Trophoblast cell (in vitro differentiated cells and primary cell): ENCODE results near the gene PELI1.
A peak's percentile ranks its signal among the peaks of the same experiment; 100 is the strongest.

Experiments
- DNase-seq, 2 donors: peaks; one replicate each; pipeline ENCODE4 v3.0.0-alpha.2; 2016
- H2AFZ ChIP-seq: 2 replicates; pipeline ENCODE4 v1.6.1; 2013; ENCODE audit warnings: low read length, moderate library complexity, mild to moderate bottlenecking; ENCODE audit not compliant: insufficient read depth, poor library complexity
- H2AK5ac ChIP-seq: 2 replicates; pipeline ENCODE4 v1.6.1; 2013; ENCODE audit warnings: mild to moderate bottlenecking, low read length
- H2BK120ac ChIP-seq: 2 replicates; pipeline ENCODE4 v1.6.1; 2013; ENCODE audit warnings: low read length, mild to moderate bottlenecking, moderate library complexity; ENCODE audit not compliant: insufficient read depth, poor library complexity
- H2BK12ac ChIP-seq: 2 replicates; pipeline ENCODE4 v1.6.1; 2013; ENCODE audit warnings: mild to moderate bottlenecking, low read length, moderate library complexity
- H2BK5ac ChIP-seq: 2 replicates; pipeline ENCODE4 v1.6.1; 2013; ENCODE audit warnings: low read length, low read depth, moderate library complexity, mild to moderate bottlenecking; ENCODE audit not compliant: poor library complexity
- H3K14ac ChIP-seq: 2 replicates; pipeline ENCODE4 v1.6.1; 2013; ENCODE audit warnings: mild to moderate bottlenecking, low read length
- H3K18ac ChIP-seq: 2 replicates; pipeline ENCODE4 v1.6.1; 2013; ENCODE audit warnings: mild to moderate bottlenecking, low read length
- H3K23ac ChIP-seq: 2 replicates; pipeline ENCODE4 v1.6.1; 2013; ENCODE audit warnings: low read length
- H3K27ac ChIP-seq: 2 replicates; pipeline ENCODE4 v1.5.1; 2013; ENCODE audit warnings: low read depth, mild to moderate bottlenecking, inconsistent platforms, low read length, moderate library complexity
- H3K27me3 ChIP-seq: 2 replicates; pipeline ENCODE4 v1.6.1; 2013; ENCODE audit warnings: inconsistent platforms, mild to moderate bottlenecking, low read length, moderate library complexity; ENCODE audit not compliant: insufficient read depth
- H3K36me3 ChIP-seq, 2 experiments: 1 replicate in 1 of 2; 2 replicates in 1 of 2; pipeline ENCODE4 v1.6.1; 2013; ENCODE audit warnings: low read length in 2 of 2, mild to moderate bottlenecking in 2 of 2, moderate library complexity in 1 of 2; ENCODE audit not compliant: insufficient read depth in 2 of 2, control insufficient read depth in 1 of 2
- H3K4ac ChIP-seq: 2 replicates; pipeline ENCODE4 v1.6.1; 2013; ENCODE audit warnings: low read depth, mild to moderate bottlenecking, low read length, moderate library complexity
- H3K4me1 ChIP-seq, 2 experiments: 1 replicate in 1 of 2; 2 replicates in 1 of 2; pipeline ENCODE4 v1.6.1; 2013; ENCODE audit warnings: low read length in 2 of 2, mild to moderate bottlenecking in 2 of 2, moderate library complexity in 1 of 2; ENCODE audit not compliant: insufficient read depth in 2 of 2, control insufficient read depth in 1 of 2
- H3K4me2 ChIP-seq: 2 replicates; pipeline ENCODE4 v1.6.1; 2013; ENCODE audit warnings: inconsistent platforms, mild to moderate bottlenecking, low read length, moderate library complexity
- H3K4me3 ChIP-seq: 2 replicates; pipeline ENCODE4 v1.5.1; 2013; ENCODE audit warnings: mild to moderate bottlenecking, low read depth, low read length, inconsistent platforms
- H3K79me1 ChIP-seq: one replicate; pipeline ENCODE4 v1.6.1; 2013; ENCODE audit warnings: low read length
- H3K79me2 ChIP-seq: 2 replicates; pipeline ENCODE4 v1.6.1; 2013; ENCODE audit warnings: low read length, mild to moderate bottlenecking; ENCODE audit not compliant: control insufficient read depth, insufficient read depth, poor library complexity
- H3K9ac ChIP-seq: 2 replicates; pipeline ENCODE4 v1.6.1; 2013; ENCODE audit warnings: mild to moderate bottlenecking, low read length
- H3K9me3 ChIP-seq: 2 replicates; pipeline ENCODE4 v1.6.1; 2013; ENCODE audit warnings: low read depth, mild to moderate bottlenecking, control low read depth, inconsistent platforms, low read length; ENCODE audit not compliant: insufficient read depth
- H4K12ac ChIP-seq: 2 replicates; pipeline ENCODE4 v1.6.1; 2013; ENCODE audit warnings: low read depth, mild to moderate bottlenecking, low read length, moderate library complexity
- H4K8ac ChIP-seq: 2 replicates; pipeline ENCODE4 v1.6.1; 2013; ENCODE audit warnings: low read depth, mild to moderate bottlenecking, low read length, moderate library complexity
- H4K91ac ChIP-seq: one replicate; pipeline ENCODE4 v1.6.1; 2013; ENCODE audit warnings: low read depth, mild to moderate bottlenecking, low read length, moderate library complexity
- WGBS: extraction: QIAGEN DNeasy Blood & Tissue Kit; methylation state at CpG from one replicate; pipeline ENCODE4 v1.1.7; 2013; ENCODE audit warnings: missing lambda C conversion rate; ENCODE audit not compliant: insufficient read length, insufficient coverage; ENCODE audit errors: extremely low coverage; 5-methylcytosine and 5-hydroxymethylcytosine counted together

PELI1 gene

GRCh38 chr2:64062840-64063239 lies 81.4 kb downstream of the PELI1 start:
- H3K9me3 ChIP-seq = no peaks in the 10 kb centered on the region
- H3K79me2 ChIP-seq = no peaks in the 10 kb centered on the region
- H3K4me3 ChIP-seq = no peak overlapping the region
- no peak overlapping the region for H2AFZ ChIP-seq
- H2BK12ac ChIP-seq = no peak overlapping the region
- H2BK120ac ChIP-seq = peak overlapping the region; percentile 24
- H3K4me2 ChIP-seq = no peak overlapping the region
- H3K27me3 ChIP-seq = no peaks in the 10 kb centered on the region
- no peak overlapping the region for H2BK5ac ChIP-seq
- no peak overlapping the region for H3K9ac ChIP-seq
- H3K4ac ChIP-seq = no peak overlapping the region
- H3K79me1 ChIP-seq = peaks cover 4% of the 10 kb centered on the region
- H3K27ac ChIP-seq = no peak overlapping the region
- H4K12ac ChIP-seq = no peak overlapping the region
- no peaks in the 10 kb centered on the region for H3K36me3 ChIP-seq
- H3K23ac ChIP-seq = no peak overlapping the region
- H3K18ac ChIP-seq = no peak overlapping the region
- no peak overlapping the region for H3K14ac ChIP-seq
- no peak overlapping the region for H4K91ac ChIP-seq
- DNase-seq = peak; percentile 35 to 54
- peaks cover 7 to 17% of the 10 kb centered on the region in 2 experiments for H3K4me1 ChIP-seq
- H4K8ac ChIP-seq = no peak overlapping the region
- H2AK5ac ChIP-seq = no peak overlapping the region

DNA sequence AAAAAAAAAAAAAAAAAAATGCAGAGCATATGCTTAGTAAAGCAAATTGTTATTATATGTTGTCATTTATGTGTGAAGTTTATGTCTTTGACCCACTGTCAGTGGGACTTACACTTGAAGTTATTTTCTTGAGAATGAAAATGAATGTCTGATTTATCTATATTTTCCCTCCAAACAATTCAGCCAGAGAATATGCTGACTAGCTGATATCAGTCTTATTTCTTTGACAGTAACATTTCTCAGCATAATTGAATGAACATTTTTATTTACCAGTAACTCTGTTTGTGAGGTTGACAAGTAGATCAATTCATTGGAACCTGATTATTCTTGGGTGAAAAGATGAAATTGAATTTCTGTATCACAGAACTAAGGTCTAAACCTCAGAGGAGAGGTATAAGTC lies 85.0 kb downstream of the PELI1 start:
- Histone ChIP-seq H3K14ac (no peak overlapping the region), H3K9me3 (no peaks in the 10 kb centered on the region), H2BK5ac (no peak overlapping the region), H3K4me2 (no peak overlapping the region), H2AFZ (no peak overlapping the region), H2BK120ac (no peak overlapping the region), H3K4me1 (peaks cover under 1 to 6% of the 10 kb centered on the region in 2 experiments), H3K4me3 (no peak overlapping the region), H3K27ac (no peak overlapping the region), H3K27me3 (no peaks in the 10 kb centered on the region), H3K79me1 (no peaks in the 10 kb centered on the region), H4K91ac (no peak overlapping the region), H3K79me2 (no peaks in the 10 kb centered on the region), H3K18ac (no peak overlapping the region), H3K4ac (no peak overlapping the region), H3K23ac (no peak overlapping the region), H2BK12ac (no peak overlapping the region), H4K8ac (no peak overlapping the region), H3K9ac (no peak overlapping the region), H2AK5ac (no peak overlapping the region), H3K36me3 (no peaks in the 10 kb centered on the region), H4K12ac (no peak overlapping the region)
- peak in 1 of 2 donors; percentile 59 for DNase-seq

DNA sequence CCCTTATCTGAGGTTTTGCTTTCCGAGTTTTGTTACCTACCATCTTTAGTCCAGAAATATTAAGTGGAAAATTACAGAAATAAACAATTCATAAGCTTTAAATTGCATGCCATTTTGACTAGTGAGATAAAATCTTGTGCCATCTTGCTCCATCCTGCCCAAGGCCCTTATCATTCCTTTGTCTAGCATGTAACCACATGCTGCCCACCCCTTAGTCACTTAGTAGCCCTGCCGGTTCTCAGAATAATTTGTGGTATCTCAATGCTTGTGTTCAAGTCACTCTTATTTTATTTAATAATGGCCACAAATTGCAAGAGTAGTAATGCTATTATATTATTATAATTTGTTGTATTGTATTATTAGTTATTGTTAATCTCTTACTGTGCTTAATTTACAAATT lies 88.2 kb downstream of the PELI1 start:
- no peak overlapping the region for H2AFZ ChIP-seq
- no peak overlapping the region for H2BK5ac ChIP-seq

DNA sequence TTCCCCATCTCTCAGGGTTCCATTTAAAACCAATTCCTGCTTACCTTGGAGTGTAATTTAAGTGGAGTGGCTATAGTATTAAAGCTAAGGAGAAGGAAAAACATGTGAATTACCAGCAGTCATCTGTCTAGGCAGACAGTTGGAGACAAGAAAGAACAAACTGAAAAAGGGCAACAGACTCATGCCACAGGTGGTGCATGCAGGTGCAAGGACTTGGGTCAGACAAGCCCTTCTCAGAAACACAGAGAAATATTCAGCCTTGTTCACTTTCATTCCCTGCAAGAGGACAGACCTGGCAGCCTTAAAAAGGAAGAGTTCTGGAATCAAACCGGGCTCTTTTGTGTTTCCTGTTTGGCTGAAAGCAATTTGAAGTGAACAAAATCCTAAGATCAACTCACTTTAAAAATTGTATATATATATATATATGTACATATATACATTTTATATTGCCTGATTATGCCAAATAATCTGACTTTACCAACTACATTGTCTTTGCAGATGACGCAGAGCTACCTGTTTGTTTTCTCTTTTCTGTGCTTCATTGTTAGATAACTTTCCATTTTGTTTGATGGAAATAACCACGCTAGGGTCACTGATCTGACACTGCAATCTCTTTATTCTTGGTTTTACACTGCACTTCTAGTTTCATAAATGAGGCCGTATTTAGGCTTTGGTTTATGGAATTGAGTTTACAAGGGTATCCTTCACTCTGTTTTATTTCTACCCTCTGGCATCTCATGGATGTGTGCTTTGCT lies 89.9 kb downstream of the PELI1 start:
- H2BK120ac ChIP-seq = no peak overlapping the region
- no peak overlapping the region for H4K8ac ChIP-seq
- H3K23ac ChIP-seq = no peak overlapping the region
- H2BK5ac ChIP-seq = no peak overlapping the region
- H3K27me3 ChIP-seq = no peaks in the 10 kb centered on the region
- DNase-seq = no peak
- H3K27ac ChIP-seq = no peak overlapping the region
- no peak overlapping the region for H3K4me2 ChIP-seq
- no peak overlapping the region for H3K18ac ChIP-seq
- H2AFZ ChIP-seq = no peak overlapping the region
- no peaks in the 10 kb centered on the region for H3K36me3 ChIP-seq
- H3K4me1 ChIP-seq = peaks cover 5 to 10% of the 10 kb centered on the region in 2 experiments
- WGBS = no CpG with 5 or more reads among the region's 4 CpGs
- no peak overlapping the region for H3K9ac ChIP-seq
- no peak overlapping the region for H3K4ac ChIP-seq
- no peaks in the 10 kb centered on the region for H3K79me2 ChIP-seq
- no peaks in the 10 kb centered on the region for H3K9me3 ChIP-seq
- H4K91ac ChIP-seq = no peak overlapping the region
- no peak overlapping the region for H3K4me3 ChIP-seq
- no peak overlapping the region for H4K12ac ChIP-seq
- H2AK5ac ChIP-seq = no peak overlapping the region
- no peak overlapping the region for H2BK12ac ChIP-seq
- peaks cover 6% of the 10 kb centered on the region for H3K79me1 ChIP-seq
- no peak overlapping the region for H3K14ac ChIP-seq

More for the DNA sequence above, 88.2 kb downstream of the PELI1 start:
- Histone ChIP-seq H3K9ac (no peak overlapping the region), H3K27me3 (no peaks in the 10 kb centered on the region), H4K91ac (no peak overlapping the region), H2BK12ac (no peak overlapping the region), H3K4me3 (no peak overlapping the region), H3K4me2 (no peak overlapping the region), H4K8ac (no peak overlapping the region), H2BK120ac (no peak overlapping the region), H3K9me3 (no peaks in the 10 kb centered on the region), H3K14ac (no peak overlapping the region), H3K79me2 (no peaks in the 10 kb centered on the region), H3K4ac (no peak overlapping the region), H3K79me1 (peaks cover 6% of the 10 kb centered on the region), H3K18ac (no peak overlapping the region), H3K4me1 (peaks cover 5 to 10% of the 10 kb centered on the region in 2 experiments), H3K27ac (no peak overlapping the region), H2AK5ac (no peak overlapping the region), H4K12ac (no peak overlapping the region), H3K36me3 (no peaks in the 10 kb centered on the region), H3K23ac (no peak overlapping the region)
- DNase-seq = peak in 1 of 2 donors; percentile 55
- WGBS = no CpG with 5 or more reads among the region's 2 CpGs
